ENCODE data around the gene MYO1E. TPM values are rescaled to one million over a fixed set of nuclear protein-coding genes. Genes with fewer than 3 reads are reported as not detected.

MYO1E gene
- total and polyA plus RNA-seq, 7 donors: 20.6 to 92.2 (median 32.1) TPM

- no peaks in the 10 kb centered on the region for H3K27me3 ChIP-seq
- H3K9me3 ChIP-seq: no peaks in the 10 kb centered on the region
- no peak overlapping the region for H3K4me3 ChIP-seq
- DNase-seq: no peak
- H3K36me3 ChIP-seq: no peaks in the 10 kb centered on the region
- H3K27ac ChIP-seq: no peak overlapping the region
- 59 to 85% methylated on average over 8 of the region's 8 CpGs for WGBS, 2 donors
- intact Hi-C loops (cut with DNase I): no loop called here
- peaks cover 0 to 26% (median 6%) of the 10 kb centered on the region in 4 donors for H3K4me1 ChIP-seq
- no peak for TF ChIP-seq CTCF (IDR thresholded peaks at IDR 0.05)
- no peak for TF ChIP-seq POLR2AphosphoS5 (IDR thresholded peaks at IDR 0.05)
- no peak for TF ChIP-seq EP300 (IDR thresholded peaks at IDR 0.05)
- no peak for TF ChIP-seq POLR2A (IDR thresholded peaks at IDR 0.05)
Observed at GRCh38 chr15:59354417-59355031, 18.1 kb downstream of the MYO1E start.

- Histone ChIP-seq H3K27ac (no peak overlapping the region), H3K4me1 (peaks cover 0 to 31% (median 8%) of the 10 kb centered on the region in 4 donors), H3K27me3 (no peaks in the 10 kb centered on the region), H3K9me3 (no peaks in the 10 kb centered on the region), H3K36me3 (no peaks in the 10 kb centered on the region), H3K4me3 (no peak overlapping the region)
- intact Hi-C loops (cut with DNase I): no loop called here
- no peak for TF ChIP-seq POLR2AphosphoS5 (IDR thresholded peaks at IDR 0.05)
- no peak for TF ChIP-seq EP300 (IDR thresholded peaks at IDR 0.05)
- TF ChIP-seq POLR2A (IDR thresholded peaks at IDR 0.05): no peak
- no peak for TF ChIP-seq CTCF (IDR thresholded peaks at IDR 0.05)
- DNase-seq: no peak
- 54 to 62% methylated on average over 6 of the region's 6 CpGs for WGBS, 2 donors
Observed at GRCh38 chr15:59353994-59354416, 18.7 kb downstream of the MYO1E start.

DNA sequence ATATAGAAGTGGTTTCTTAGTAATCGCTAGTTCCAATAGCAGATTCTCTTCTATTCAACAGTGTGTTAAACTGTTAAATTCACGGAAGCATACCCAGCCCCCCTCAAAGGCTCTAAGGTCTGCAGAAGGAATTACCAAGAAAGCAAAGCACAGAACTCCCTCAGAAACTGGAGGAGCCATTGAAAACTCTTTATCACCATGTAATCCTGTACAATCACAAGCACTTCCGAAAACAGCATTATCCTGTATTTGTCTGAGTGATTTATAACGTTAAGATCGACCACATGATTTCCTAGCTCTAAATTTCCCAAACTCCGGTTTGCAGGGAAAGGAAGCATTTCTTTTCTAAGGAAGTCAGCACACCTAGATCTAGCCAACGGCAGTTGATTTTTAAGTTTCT is 20.0 kb downstream of the MYO1E start:
- WGBS, 2 donors: 43 to 54% methylated on average over 7 of the region's 7 CpGs
- TF ChIP-seq POLR2AphosphoS5 (IDR thresholded peaks at IDR 0.05): no peak
- no peak for TF ChIP-seq POLR2A (IDR thresholded peaks at IDR 0.05)
- no peak for TF ChIP-seq EP300 (IDR thresholded peaks at IDR 0.05)
- no peak for TF ChIP-seq CTCF (IDR thresholded peaks at IDR 0.05)
- intact Hi-C loops (cut with DNase I): no loop called here
- H3K27me3 ChIP-seq: no peaks in the 10 kb centered on the region
- no peak overlapping the region for H3K4me3 ChIP-seq
- H3K4me1 ChIP-seq: peaks cover 0 to 32% (median 8%) of the 10 kb centered on the region in 4 donors
- H3K27ac ChIP-seq: peak overlapping the region in 2 of 4 donors; percentile 0 to 19
- no peaks in the 10 kb centered on the region for H3K36me3 ChIP-seq
- no peaks in the 10 kb centered on the region for H3K9me3 ChIP-seq
- no peak for DNase-seq

DNA sequence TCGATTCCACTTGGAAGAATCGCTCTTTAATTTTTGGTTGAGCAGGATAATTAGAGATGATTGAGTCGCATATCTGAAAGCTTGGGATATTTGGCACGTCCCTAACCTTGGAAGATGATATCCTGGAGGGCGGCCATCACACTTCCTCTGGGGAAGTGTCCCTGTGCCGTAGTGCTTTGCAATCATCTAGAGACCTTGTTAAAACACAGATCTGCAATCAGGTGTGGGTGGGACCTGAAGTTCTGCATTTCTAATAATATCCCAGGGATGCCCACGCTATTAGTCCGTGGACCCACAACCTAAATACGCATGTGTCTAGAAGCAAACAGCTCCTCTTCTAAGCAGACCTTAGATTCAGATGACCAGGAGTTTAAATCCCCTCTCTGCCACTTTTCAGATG is 20.5 kb downstream of the MYO1E start:
- no peaks in the 10 kb centered on the region for H3K27me3 ChIP-seq
- H3K27ac ChIP-seq: peak overlapping the region in 2 of 4 donors; percentile 0 to 19
- H3K9me3 ChIP-seq: no peaks in the 10 kb centered on the region
- TF ChIP-seq CTCF (IDR thresholded peaks at IDR 0.05): no peak
- no peak for TF ChIP-seq EP300 (IDR thresholded peaks at IDR 0.05)
- no peak for TF ChIP-seq POLR2A (IDR thresholded peaks at IDR 0.05)
- no peak for TF ChIP-seq POLR2AphosphoS5 (IDR thresholded peaks at IDR 0.05)
- no peaks in the 10 kb centered on the region for H3K36me3 ChIP-seq
- intact Hi-C loops (cut with DNase I): no loop called here
- no peak overlapping the region for H3K4me3 ChIP-seq
- WGBS, 2 donors: 78 to 93% methylated on average over 9 of the region's 9 CpGs
- peaks cover 0 to 32% (median 8%) of the 10 kb centered on the region in 4 donors for H3K4me1 ChIP-seq
- no peak for DNase-seq

GRCh38 chr15:59350421-59350732 is 22.3 kb downstream of the MYO1E start:
- TF ChIP-seq EP300 (IDR thresholded peaks at IDR 0.05) (no peak), POLR2AphosphoS5 (IDR thresholded peaks at IDR 0.05) (no peak), CTCF (IDR thresholded peaks at IDR 0.05) (no peak), POLR2A (IDR thresholded peaks at IDR 0.05) (no peak)

More at GRCh38 chr15:59350421-59350732, 22.3 kb downstream of the MYO1E start:
- 74 to 93% methylated on average over 1 of the region's 1 CpG for WGBS, 2 donors
- Histone ChIP-seq H3K27ac (peak overlapping the region; percentile 32 to 70 (median 64)), H3K4me1 (peaks cover 0 to 32% (median 10%) of the 10 kb centered on the region in 4 donors), H3K9me3 (no peaks in the 10 kb centered on the region), H3K36me3 (no peaks in the 10 kb centered on the region), H3K4me3 (no peak overlapping the region), H3K27me3 (no peaks in the 10 kb centered on the region)
- no peak for DNase-seq
- intact Hi-C loops (cut with DNase I): no loop called here

Measured in sigmoid colon (tissue), 7 donors.